ENCODE data around the gene ALAS2. TPM values are rescaled to one million over a fixed set of nuclear protein-coding genes. Genes with fewer than 3 reads are reported as not detected.
"Not testable (repeated sequence)": the region's sequence is repeated elsewhere in the genome, so short reads cannot be mapped to it uniquely, and the experiment has no call there.

The ALAS2 gene
- total and polyA plus RNA-seq, 4 donors, result 0.21 to 1,807 TPM; not detected in 2

- TF ChIP-seq REST (IDR thresholded peaks at IDR 0.05) (no peak), ATF3 (IDR thresholded peaks at IDR 0.05) (no peak), SP1 (IDR thresholded peaks at IDR 0.05) (no peak), NR2F2 (IDR thresholded peaks at IDR 0.05) (no peak)
- Histone ChIP-seq H3K27me3 (ENCODE audit: control insufficient read depth in 4 of 4, insufficient read depth in 4 of 4, low read length in 3 of 4) (no peaks in the 10 kb centered on the region), H3K9ac (ENCODE audit: low read depth in 1 of 2, low read length in 2 of 2) (no peak overlapping the region), H3K27ac (ENCODE audit: low read depth in 1 of 2, low read length in 2 of 2) (no peak overlapping the region), H3K9me3 (ENCODE audit: control insufficient read depth in 4 of 4, low read length in 3 of 4) (no peaks in the 10 kb centered on the region), H3K4me3 (ENCODE audit: low read depth in 1 of 3, low read length in 3 of 3) (no peak overlapping the region), H3K36me3 (ENCODE audit: control insufficient read depth in 4 of 4, insufficient read depth in 3 of 4, low read depth in 1 of 4, low read length in 3 of 4) (no peaks in the 10 kb centered on the region), H3K4me1 (ENCODE audit: control insufficient read depth in 4 of 4, insufficient read depth in 4 of 4, low read length in 3 of 4) (peaks cover 0 to 4% (median 0%) of the 10 kb centered on the region in 4 donors)
- no peak for DNase-seq (ENCODE audit: low spot score)
- 45% methylated on average over 7 of the region's 7 CpGs for WGBS
Measured at GRCh38 chrX:55056820-55057674, 26.3 kb upstream of the ALAS2 start.

GRCh38 chrX:55050599-55050998, 19.8 kb upstream of the ALAS2 start:
- not testable (repeated sequence) for H3K4me1 ChIP-seq (ENCODE audit: control insufficient read depth in 4 of 4, insufficient read depth in 4 of 4, low read length in 3 of 4); H3K4me3 ChIP-seq (ENCODE audit: low read depth in 1 of 3, low read length in 3 of 3); H3K27me3 ChIP-seq (ENCODE audit: control insufficient read depth in 4 of 4, insufficient read depth in 4 of 4, low read length in 3 of 4); H3K27ac ChIP-seq (ENCODE audit: low read depth in 1 of 2, low read length in 2 of 2); H3K36me3 ChIP-seq (ENCODE audit: control insufficient read depth in 4 of 4, insufficient read depth in 3 of 4, low read depth in 1 of 4, low read length in 3 of 4); DNase-seq (ENCODE audit: low spot score); H3K9me3 ChIP-seq (ENCODE audit: control insufficient read depth in 4 of 4, low read length in 3 of 4); H3K9ac ChIP-seq (ENCODE audit: low read depth in 1 of 2, low read length in 2 of 2)
- WGBS, result 91% methylated on average over 2 of the region's 2 CpGs

- Histone ChIP-seq H3K27me3 (ENCODE audit: control insufficient read depth in 4 of 4, insufficient read depth in 4 of 4, low read length in 3 of 4) (no peaks in the 10 kb centered on the region), H3K9ac (ENCODE audit: low read depth in 1 of 2, low read length in 2 of 2) (no peak overlapping the region), H3K4me1 (ENCODE audit: control insufficient read depth in 4 of 4, insufficient read depth in 4 of 4, low read length in 3 of 4) (no peaks in the 10 kb centered on the region), H3K4me3 (ENCODE audit: low read depth in 1 of 3, low read length in 3 of 3) (no peak overlapping the region), H3K27ac (ENCODE audit: low read depth in 1 of 2, low read length in 2 of 2) (no peak overlapping the region), H3K36me3 (ENCODE audit: control insufficient read depth in 4 of 4, insufficient read depth in 3 of 4, low read depth in 1 of 4, low read length in 3 of 4) (no peaks in the 10 kb centered on the region), H3K9me3 (ENCODE audit: control insufficient read depth in 4 of 4, low read length in 3 of 4) (no peaks in the 10 kb centered on the region)
- no peak for DNase-seq (ENCODE audit: low spot score)
- no peak for TF ChIP-seq TAF1 (conservative IDR thresholded peaks at IDR 0.05)
- no peak for TF ChIP-seq EGR1 (IDR thresholded peaks at IDR 0.05; ENCODE audit: low read depth in 2 of 2)
- TF ChIP-seq RAD21 (IDR thresholded peaks at IDR 0.05), result no peak
- TF ChIP-seq REST (IDR thresholded peaks at IDR 0.05), result no peak
- no peak for TF ChIP-seq ATF3 (IDR thresholded peaks at IDR 0.05)
- no peak for TF ChIP-seq MAX (IDR thresholded peaks at IDR 0.05)
- no peak for TF ChIP-seq JUND (IDR thresholded peaks at IDR 0.05)
- no peak for TF ChIP-seq SP1 (IDR thresholded peaks at IDR 0.05)
- TF ChIP-seq ZBTB33 (IDR thresholded peaks at IDR 0.05), result no peak
- no peak for TF ChIP-seq RXRA (IDR thresholded peaks at IDR 0.05)
- TF ChIP-seq YY1 (IDR thresholded peaks at IDR 0.05), result no peak
- no peak for TF ChIP-seq FOXA1 (IDR thresholded peaks at IDR 0.05)
- WGBS, result 97% methylated on average over 6 of the region's 6 CpGs
Measured at GRCh38 chrX:55041514-55041913, 10.7 kb upstream of the ALAS2 start.
